ENCODE results near the gene PDXK. TPM values are rescaled to one million over a fixed set of nuclear protein-coding genes. Genes with fewer than 3 reads are reported as not detected.

The PDXK gene
- total and polyA plus RNA-seq, 5 donors from 2014 or later = 28.5 to 80.9 (median 39.1) TPM

GRCh38 chr21:43774163-43774562, 55.2 kb downstream of the PDXK start:
- H3K9me3 Mint-ChIP-seq = peaks cover 0 to 2% (median 0%) of the 10 kb centered on the region in 7 donors
- DNase-seq = no peak
- peak overlapping the region in 1 of 3 donors; percentile 52 for H3K27ac Mint-ChIP-seq

GRCh38 chr21:43775190-43775589, 56.3 kb downstream of the PDXK start:
- Mint-ChIP-seq H3K27ac (peak overlapping the region in 2 of 3 donors; percentile 87), H3K4me1 (peaks cover 10 to 48% (median 26%) of the 10 kb centered on the region in 4 donors), H3K27me3 (no peaks in the 10 kb centered on the region), H3K4me3 (peak overlapping the region; percentile 94 to 98 (median 97)), H3K9me3 (peaks cover 0 to 2% (median 0%) of the 10 kb centered on the region in 7 donors), H3K36me3 (peaks cover 6% of the 10 kb centered on the region)
- Histone ChIP-seq H3K9me3 (ENCODE audit: control insufficient read depth in 2 of 2, low read length in 2 of 2) (no peaks in the 10 kb centered on the region), H3K4me1 (ENCODE audit: control insufficient read depth, insufficient read depth, low read length, poor library complexity, severe bottlenecking) (peaks cover 31% of the 10 kb centered on the region), H3K36me3 (ENCODE audit: control insufficient read depth, insufficient read depth, low read length) (peaks cover 16% of the 10 kb centered on the region), H3K27me3 (ENCODE audit: control insufficient read depth, insufficient read depth, low read length) (no peaks in the 10 kb centered on the region), H3K4me3 (ENCODE audit: low read depth, low read length) (peak overlapping the region; percentile 80), H3K27ac (ENCODE audit: insufficient read depth, low read length, poor library complexity, severe bottlenecking) (no peak overlapping the region)
- DNase-seq = no peak
- no peak for ATAC-seq (ENCODE audit: low read depth in 2 of 2)

More at GRCh38 chr21:43774163-43774562, 55.2 kb downstream of the PDXK start:
- Histone ChIP-seq H3K27me3 (ENCODE audit: control insufficient read depth, insufficient read depth, low read length) (no peaks in the 10 kb centered on the region), H3K9me3 (ENCODE audit: control insufficient read depth in 2 of 2, low read length in 2 of 2) (no peaks in the 10 kb centered on the region), H3K36me3 (ENCODE audit: control insufficient read depth, insufficient read depth, low read length) (peaks cover 16% of the 10 kb centered on the region), H3K4me1 (ENCODE audit: control insufficient read depth, insufficient read depth, low read length, poor library complexity, severe bottlenecking) (peaks cover 31% of the 10 kb centered on the region), H3K27ac (ENCODE audit: insufficient read depth, low read length, poor library complexity, severe bottlenecking) (no peak overlapping the region), H3K4me3 (ENCODE audit: low read depth, low read length) (no peak overlapping the region)
- H3K4me3 Mint-ChIP-seq = peak overlapping the region; percentile 53 to 98 (median 95)
- peaks cover 6% of the 10 kb centered on the region for H3K36me3 Mint-ChIP-seq
- H3K27me3 Mint-ChIP-seq = no peaks in the 10 kb centered on the region
- peaks cover 10 to 44% (median 25%) of the 10 kb centered on the region in 4 donors for H3K4me1 Mint-ChIP-seq
- ATAC-seq (ENCODE audit: low read depth in 2 of 2) = no peak

- Histone ChIP-seq H3K27me3 (ENCODE audit: control insufficient read depth, insufficient read depth, low read length) (no peaks in the 10 kb centered on the region), H3K4me1 (ENCODE audit: control insufficient read depth, insufficient read depth, low read length, poor library complexity, severe bottlenecking) (peaks cover 31% of the 10 kb centered on the region), H3K36me3 (ENCODE audit: control insufficient read depth, insufficient read depth, low read length) (peaks cover 16% of the 10 kb centered on the region), H3K4me3 (ENCODE audit: low read depth, low read length) (peak within 1 kb of the TSS; percentile 80), H3K27ac (ENCODE audit: insufficient read depth, low read length, poor library complexity, severe bottlenecking) (peak within 1 kb of the TSS; percentile 80), H3K9me3 (ENCODE audit: control insufficient read depth in 2 of 2, low read length in 2 of 2) (no peaks in the 10 kb centered on the region)
- DNase-seq (peak; percentile 81 to 84 (median 83)), ATAC-seq (ENCODE audit: low read depth in 2 of 2) (peak; percentile 71)
- peaks cover 0 to 2% (median 0%) of the 10 kb centered on the region in 7 donors for H3K9me3 Mint-ChIP-seq
- H3K27me3 Mint-ChIP-seq = no peaks in the 10 kb centered on the region
- peak within 1 kb of the TSS; percentile 94 to 98 (median 97) for H3K4me3 Mint-ChIP-seq
- H3K4me1 Mint-ChIP-seq = peaks cover 10 to 48% (median 26%) of the 10 kb centered on the region in 4 donors
- peak within 1 kb of the TSS; percentile 70 to 87 (median 87) for H3K27ac Mint-ChIP-seq
- H3K36me3 Mint-ChIP-seq = peaks cover 6% of the 10 kb centered on the region
These were observed 57.0 kb downstream of the PDXK start, which contains the start of gene CSTB for GRCh38 chr21:43775795-43776430. CSTB (minus strand) TSS chr21:43776308; CDS start chr21:43776269, 39 bp downstream.

GRCh38 chr21:43777953-43778352, 59.0 kb downstream of the PDXK start:
- Mint-ChIP-seq H3K36me3 (peaks cover 6% of the 10 kb centered on the region), H3K4me1 (peaks cover 10 to 48% (median 28%) of the 10 kb centered on the region in 4 donors), H3K4me3 (peak overlapping the region; percentile 85 to 96 (median 92)), H3K9me3 (peaks cover 0 to 2% (median 0%) of the 10 kb centered on the region in 7 donors), H3K27ac (peak overlapping the region; percentile 11 to 84 (median 36)), H3K27me3 (no peaks in the 10 kb centered on the region)
- H3K4me1 ChIP-seq (ENCODE audit: control insufficient read depth, insufficient read depth, low read length, poor library complexity, severe bottlenecking) = peaks cover 31% of the 10 kb centered on the region
- H3K9me3 ChIP-seq (ENCODE audit: control insufficient read depth in 2 of 2, low read length in 2 of 2) = no peaks in the 10 kb centered on the region
- H3K36me3 ChIP-seq (ENCODE audit: control insufficient read depth, insufficient read depth, low read length) = peaks cover 16% of the 10 kb centered on the region
- no peak overlapping the region for H3K4me3 ChIP-seq (ENCODE audit: low read depth, low read length)
- DNase-seq = no peak
- no peaks in the 10 kb centered on the region for H3K27me3 ChIP-seq (ENCODE audit: control insufficient read depth, insufficient read depth, low read length)
- ATAC-seq (ENCODE audit: low read depth in 2 of 2) = no peak
- H3K27ac ChIP-seq (ENCODE audit: insufficient read depth, low read length, poor library complexity, severe bottlenecking) = no peak overlapping the region

- Mint-ChIP-seq H3K4me1 (peaks cover 9 to 41% (median 27%) of the 10 kb centered on the region in 4 donors), H3K9me3 (peaks cover 0 to 2% (median 0%) of the 10 kb centered on the region in 7 donors), H3K4me3 (peak overlapping the region; percentile 49 to 90 (median 75)), H3K27me3 (no peaks in the 10 kb centered on the region), H3K36me3 (peaks cover 6% of the 10 kb centered on the region), H3K27ac (peak overlapping the region; percentile 11 to 84 (median 72))
- Histone ChIP-seq H3K27ac (ENCODE audit: insufficient read depth, low read length, poor library complexity, severe bottlenecking) (no peak overlapping the region), H3K27me3 (ENCODE audit: control insufficient read depth, insufficient read depth, low read length) (no peaks in the 10 kb centered on the region), H3K9me3 (ENCODE audit: control insufficient read depth in 2 of 2, low read length in 2 of 2) (no peaks in the 10 kb centered on the region), H3K4me1 (ENCODE audit: control insufficient read depth, insufficient read depth, low read length, poor library complexity, severe bottlenecking) (peaks cover 31% of the 10 kb centered on the region), H3K4me3 (ENCODE audit: low read depth, low read length) (no peak overlapping the region), H3K36me3 (ENCODE audit: control insufficient read depth, insufficient read depth, low read length) (peaks cover 8% of the 10 kb centered on the region)
- DNase-seq (peak in 1 of 3 donors; percentile 57), ATAC-seq (ENCODE audit: low read depth in 2 of 2) (no peak)
These were observed 59.8 kb downstream of the PDXK start for GRCh38 chr21:43778469-43779335.

GRCh38 chr21:43779660-43780059, 60.7 kb downstream of the PDXK start:
- peaks cover 25% of the 10 kb centered on the region for H3K4me1 ChIP-seq (ENCODE audit: control insufficient read depth, insufficient read depth, low read length, poor library complexity, severe bottlenecking)
- no peaks in the 10 kb centered on the region for H3K36me3 Mint-ChIP-seq
- H3K27me3 ChIP-seq (ENCODE audit: control insufficient read depth, insufficient read depth, low read length) = no peaks in the 10 kb centered on the region
- ATAC-seq (ENCODE audit: low read depth in 2 of 2) = no peak
- peaks cover 0 to 2% (median 0%) of the 10 kb centered on the region in 7 donors for H3K9me3 Mint-ChIP-seq
- peak overlapping the region in 1 of 3 donors; percentile 18 for H3K27ac Mint-ChIP-seq
- no peaks in the 10 kb centered on the region for H3K9me3 ChIP-seq (ENCODE audit: control insufficient read depth in 2 of 2, low read length in 2 of 2)
- DNase-seq = no peak
- H3K27ac ChIP-seq (ENCODE audit: insufficient read depth, low read length, poor library complexity, severe bottlenecking) = no peak overlapping the region
- H3K4me3 ChIP-seq (ENCODE audit: low read depth, low read length) = no peak overlapping the region
- peaks cover 5 to 34% (median 22%) of the 10 kb centered on the region in 4 donors for H3K4me1 Mint-ChIP-seq
- H3K36me3 ChIP-seq (ENCODE audit: control insufficient read depth, insufficient read depth, low read length) = no peaks in the 10 kb centered on the region
- H3K4me3 Mint-ChIP-seq = peak overlapping the region in 3 of 4 donors; percentile 36 to 88 (median 41)
- no peaks in the 10 kb centered on the region for H3K27me3 Mint-ChIP-seq

- H3K27ac Mint-ChIP-seq = no peak overlapping the region
These were observed 62.9 kb downstream of the PDXK start for GRCh38 chr21:43781846-43782245.

More at GRCh38 chr21:43781846-43782245, 62.9 kb downstream of the PDXK start:
- no peaks in the 10 kb centered on the region for H3K36me3 ChIP-seq (ENCODE audit: control insufficient read depth, insufficient read depth, low read length)
- Mint-ChIP-seq H3K4me3 (peak overlapping the region in 2 of 4 donors; percentile 27 to 56), H3K4me1 (peaks cover 0 to 26% (median 16%) of the 10 kb centered on the region in 4 donors), H3K27me3 (no peaks in the 10 kb centered on the region), H3K36me3 (no peaks in the 10 kb centered on the region), H3K9me3 (peaks cover 0 to 2% (median 0%) of the 10 kb centered on the region in 7 donors)
- H3K4me3 ChIP-seq (ENCODE audit: low read depth, low read length) = no peak overlapping the region
- ATAC-seq (ENCODE audit: low read depth in 2 of 2) = no peak
- H3K27ac ChIP-seq (ENCODE audit: insufficient read depth, low read length, poor library complexity, severe bottlenecking) = no peak overlapping the region
- no peaks in the 10 kb centered on the region for H3K27me3 ChIP-seq (ENCODE audit: control insufficient read depth, insufficient read depth, low read length)
- DNase-seq = no peak
- H3K4me1 ChIP-seq (ENCODE audit: control insufficient read depth, insufficient read depth, low read length, poor library complexity, severe bottlenecking) = peaks cover 12% of the 10 kb centered on the region
- no peaks in the 10 kb centered on the region for H3K9me3 ChIP-seq (ENCODE audit: control insufficient read depth in 2 of 2, low read length in 2 of 2)
